Glomerular visceral epithelial cell (primary cell): ENCODE measurements around the gene IFT172.

Source experiments
- DNase-seq: peaks from one replicate; pipeline ENCODE4 v3.0.0-alpha.2; 2016; ENCODE audit errors: extremely low spot score

IFT172 gene

GRCh38 chr2:27494944-27495554 is 5.5 kb upstream of the IFT172 start, which contains the start of gene FNDC4:
FNDC4 (minus strand) TSS chr2:27495200; CDS start chr2:27494679, 521 bp downstream.
- peak; percentile 22 for DNase-seq

GRCh38 chr2:27494284-27494943 is 4.9 kb upstream of the IFT172 start:
- DNase-seq, result no peak

GRCh38 chr2:27493948-27494283 is 4.4 kb upstream of the IFT172 start:
- DNase-seq, result no peak

- DNase-seq, result no peak
Measured at GRCh38 chr2:27492557-27492956, 3.0 kb upstream of the IFT172 start.

GRCh38 chr2:27489118-27489497 is 435 bp downstream of the IFT172 start:
- DNase-seq, result peak; percentile 23

GRCh38 chr2:27485496-27485895 is 4.0 kb downstream of the IFT172 start:
- no peak for DNase-seq

GRCh38 chr2:27471961-27472360 is 17.6 kb downstream of the IFT172 start:
- no peak for DNase-seq

GRCh38 chr2:27464443-27464842 is 25.1 kb downstream of the IFT172 start:
- no peak for DNase-seq

GRCh38 chr2:27461118-27461517 is 28.4 kb downstream of the IFT172 start:
- DNase-seq, result no peak

- no peak for DNase-seq
Measured at GRCh38 chr2:27453968-27454367, 35.6 kb downstream of the IFT172 start.

GRCh38 chr2:27451095-27451494 is 38.4 kb downstream of the IFT172 start:
- no peak for DNase-seq

GRCh38 chr2:27448381-27448780 is 41.2 kb downstream of the IFT172 start:
- no peak for DNase-seq

- DNase-seq, result no peak
Measured at GRCh38 chr2:27446057-27446456, 43.5 kb downstream of the IFT172 start.

GRCh38 chr2:27445615-27446014 is 43.9 kb downstream of the IFT172 start:
- DNase-seq, result no peak

- DNase-seq, result no peak
Measured at GRCh38 chr2:27445155-27445554, 44.4 kb downstream of the IFT172 start.

GRCh38 chr2:27442920-27443282 is 46.6 kb downstream of the IFT172 start:
- no peak for DNase-seq

GRCh38 chr2:27441958-27442919 is 47.3 kb downstream of the IFT172 start, which contains the start of gene KRTCAP3:
KRTCAP3 (plus strand) TSS chr2:27442381; CDS start chr2:27442413, 32 bp downstream.
- DNase-seq, result no peak

- no peak for DNase-seq
Measured at GRCh38 chr2:27441226-27441926, 48.2 kb downstream of the IFT172 start.

GRCh38 chr2:27435628-27436027 is 53.9 kb downstream of the IFT172 start:
- no peak for DNase-seq

GRCh38 chr2:27431395-27431794 is 58.1 kb downstream of the IFT172 start:
- peak; percentile 34 for DNase-seq

GRCh38 chr2:27428978-27429541 is 60.5 kb downstream of the IFT172 start:
- peak; percentile 90 for DNase-seq
